Measurements from ENCODE around the gene CLK4. TPM values are rescaled to one million over a fixed set of nuclear protein-coding genes. Genes with fewer than 3 reads are reported as not detected.

CLK4 gene
- total RNA-seq (2014; rRNA removed): 9.4 and 13.3 TPM in 2 replicates
- 4.4 TPM for polyA plus RNA-seq (2012)

DNA sequence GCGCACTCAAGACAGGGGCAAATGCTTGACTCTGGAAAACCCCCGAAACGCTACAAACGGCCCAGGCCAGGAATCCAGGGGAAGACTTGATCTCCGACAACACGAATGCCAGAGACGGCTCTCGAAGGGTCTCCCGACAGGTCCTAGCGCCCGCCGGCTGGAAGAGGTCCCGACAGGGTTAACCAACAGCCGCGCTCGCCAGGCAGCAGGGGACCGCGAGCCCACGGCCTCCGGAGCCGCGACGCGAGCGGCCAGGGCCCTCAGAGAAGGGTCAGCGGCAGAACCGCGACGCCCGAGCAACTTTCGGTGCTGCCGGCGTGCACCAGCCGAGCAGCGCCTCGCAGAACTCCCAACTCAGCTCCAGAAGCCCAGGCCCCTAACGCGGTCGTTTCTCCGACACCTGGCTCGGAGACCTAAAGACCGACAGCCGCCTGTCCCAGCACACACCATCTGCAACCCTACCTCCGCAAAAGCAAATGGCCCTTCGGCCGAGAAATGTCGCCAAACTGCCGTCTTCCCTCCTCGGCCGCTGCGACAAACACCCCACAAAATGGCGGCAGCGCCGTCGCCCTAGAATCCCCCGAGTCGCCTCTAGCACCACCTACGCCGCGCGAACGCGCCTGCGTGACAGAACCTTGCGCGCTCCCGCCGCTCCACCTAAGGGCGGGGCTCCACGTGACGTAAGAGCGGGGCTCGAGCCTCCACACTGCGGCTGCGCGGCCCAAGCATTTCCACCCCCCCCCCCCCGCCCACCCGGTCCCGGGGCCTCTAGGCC, at the start of gene CLK4:
Gene CLK4 (minus strand): TSS at position 567 of the 775 bp plus-strand sequence. CDS start 3,634 bp downstream, outside the sequence.
- peak; percentile 88 for DNase-seq (ENCODE audit: low read depth)

DNA sequence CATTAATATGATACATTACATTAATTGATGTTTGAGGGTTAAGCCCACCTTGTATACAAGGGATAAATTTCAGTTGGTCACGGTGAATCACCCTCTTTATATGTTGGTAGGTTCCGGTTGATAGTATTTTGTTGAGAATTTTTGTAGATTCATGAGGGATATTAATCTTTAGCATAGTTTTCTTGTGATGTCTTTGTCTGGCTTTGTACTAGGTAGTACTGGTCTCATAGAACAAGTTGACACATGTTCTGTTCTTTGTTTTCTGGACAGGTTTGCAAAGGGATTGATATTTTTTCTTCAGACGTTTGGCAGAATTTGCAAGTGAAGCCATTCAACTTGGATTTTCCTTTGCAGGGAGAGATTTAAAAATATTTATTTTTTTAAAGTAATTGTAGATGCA, 49.1 kb upstream of the CLK4 start:
- no peak for DNase-seq (ENCODE audit: low read depth)

DNA sequence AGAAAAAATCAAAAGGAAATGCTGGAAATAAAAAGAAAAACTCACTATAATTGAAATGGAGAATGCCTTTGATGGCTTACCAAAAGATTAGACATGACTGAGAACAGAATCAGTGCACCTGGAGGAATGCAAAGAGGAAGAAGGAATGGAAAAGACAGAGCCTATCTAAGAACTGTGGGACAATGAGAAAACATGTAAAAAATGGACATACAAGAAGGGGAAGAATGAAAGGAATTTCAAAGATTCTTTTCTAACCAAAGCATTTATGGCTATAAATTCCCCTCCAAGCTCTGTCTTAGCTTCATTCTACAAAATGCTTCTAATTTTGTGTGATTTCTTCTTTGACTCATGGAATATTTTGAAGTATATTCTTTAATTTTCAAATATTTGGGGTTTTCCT, 47.5 kb upstream of the CLK4 start:
- DNase-seq (ENCODE audit: low read depth): no peak

DNA sequence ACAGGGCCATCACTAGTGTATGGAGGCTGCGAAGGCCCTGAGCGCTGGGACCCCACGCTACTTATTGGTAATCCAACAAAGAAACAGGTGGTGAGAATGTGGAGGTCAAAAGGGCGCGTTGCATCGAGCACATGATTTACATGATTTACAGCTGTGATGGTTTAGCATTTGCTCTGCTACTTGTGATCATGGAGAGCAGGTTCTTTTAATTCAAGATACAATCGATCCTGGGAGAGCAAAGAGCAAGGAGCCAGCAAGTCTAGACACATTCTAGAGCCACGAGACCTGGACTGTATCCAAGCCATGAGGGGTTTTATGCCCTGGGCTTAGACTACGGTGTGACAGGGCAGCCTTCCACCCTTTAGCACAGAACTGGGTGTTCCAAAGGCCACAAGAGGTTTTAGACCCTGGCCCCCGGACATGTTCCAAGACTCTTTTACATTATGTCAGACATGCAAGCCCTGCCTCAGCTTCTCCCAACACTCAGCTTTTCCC, 47.0 kb upstream of the CLK4 start:
- DNase-seq (ENCODE audit: low read depth): no peak

DNA sequence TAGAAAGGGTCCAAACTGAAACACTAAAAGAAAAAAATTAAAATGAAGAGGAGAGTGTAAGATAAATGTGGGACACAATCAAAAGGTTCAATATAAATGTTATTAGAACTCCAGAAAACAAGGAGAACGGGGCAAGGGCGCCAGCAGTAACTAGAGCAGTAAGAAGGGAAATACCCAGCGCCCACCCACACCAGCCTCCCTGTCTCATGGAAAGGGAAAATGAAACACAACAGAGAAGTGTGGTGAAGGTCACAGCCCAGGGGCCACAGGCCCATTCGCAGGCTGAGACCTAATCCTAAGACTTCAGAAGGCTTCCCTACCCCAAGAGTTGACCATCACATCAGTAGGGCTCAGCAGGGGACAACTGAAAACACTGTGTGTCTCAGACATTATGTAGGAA, 45.8 kb upstream of the CLK4 start:
- DNase-seq (ENCODE audit: low read depth): no peak

DNA sequence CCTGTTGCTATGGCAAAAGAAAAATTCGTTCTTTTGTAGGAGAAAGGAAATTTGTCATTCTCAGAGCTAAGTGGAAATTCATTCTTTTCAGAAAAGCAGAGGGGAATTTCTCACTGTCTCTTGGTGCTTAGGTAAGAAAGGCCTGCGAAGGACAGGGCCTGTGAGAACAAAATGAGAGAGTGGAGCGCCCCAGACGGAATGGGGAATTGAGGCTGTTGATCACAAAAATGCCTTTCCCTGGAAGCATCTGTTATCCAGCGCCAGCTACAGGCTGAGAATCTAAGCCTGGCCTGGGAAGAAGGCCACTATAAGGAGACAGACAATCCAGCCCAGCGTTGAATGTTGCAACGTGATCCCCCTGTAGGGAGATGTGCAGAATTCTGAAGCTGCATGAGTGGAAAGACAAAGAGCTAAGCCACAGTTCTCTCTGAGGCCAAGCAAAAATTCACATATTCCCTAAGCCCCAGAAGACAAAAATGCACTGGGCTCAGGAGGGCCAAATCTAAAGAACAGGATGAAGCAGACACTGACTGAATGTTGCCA, 44.8 kb upstream of the CLK4 start:
- DNase-seq (ENCODE audit: low read depth): no peak

DNA sequence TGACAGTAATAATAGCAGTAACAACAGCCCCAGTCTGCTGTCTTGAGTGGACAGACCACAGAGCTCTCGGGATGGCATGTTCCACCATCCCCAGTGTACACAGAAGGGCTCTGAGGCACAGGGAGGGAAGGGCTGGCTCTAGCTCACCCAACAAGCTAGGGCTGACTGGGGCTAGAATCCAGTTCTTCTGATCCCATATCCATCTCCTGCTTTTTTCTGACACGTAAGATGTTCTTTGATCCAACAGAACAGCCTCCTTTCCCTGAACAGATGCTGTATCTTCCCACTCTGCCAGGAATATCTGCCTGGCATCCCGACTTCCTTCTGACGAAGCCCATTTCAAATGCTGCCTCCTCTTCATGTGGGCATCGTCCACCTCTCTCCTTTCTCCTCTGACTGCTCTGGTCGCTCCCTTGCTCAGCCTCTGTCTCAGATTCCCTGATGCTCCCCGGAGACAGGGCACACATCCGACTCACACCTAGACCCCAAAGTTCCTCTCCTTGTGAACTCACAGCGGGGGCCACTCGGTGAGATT, 43.6 kb upstream of the CLK4 start:
- DNase-seq (ENCODE audit: low read depth): no peak

DNA sequence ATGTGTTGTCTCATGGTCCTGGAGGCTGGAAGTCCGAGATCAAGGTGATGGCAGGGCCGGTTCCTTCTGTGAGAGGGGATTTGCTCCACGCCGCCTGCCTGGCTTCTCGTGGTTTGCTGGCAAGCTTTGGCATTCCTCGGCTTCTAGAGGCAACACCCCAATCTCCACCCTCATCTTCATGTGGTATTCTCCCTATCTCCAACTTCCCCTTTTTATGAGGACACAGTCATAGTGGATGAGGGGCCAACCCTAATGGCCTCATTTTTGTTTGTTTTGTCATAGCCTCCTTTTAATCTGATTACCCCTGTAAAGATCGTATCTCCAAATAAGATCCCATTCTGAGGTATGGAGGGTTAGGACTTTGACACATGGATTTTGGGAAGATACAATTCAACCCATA, 41.7 kb upstream of the CLK4 start:
- no peak for DNase-seq (ENCODE audit: low read depth)

DNA sequence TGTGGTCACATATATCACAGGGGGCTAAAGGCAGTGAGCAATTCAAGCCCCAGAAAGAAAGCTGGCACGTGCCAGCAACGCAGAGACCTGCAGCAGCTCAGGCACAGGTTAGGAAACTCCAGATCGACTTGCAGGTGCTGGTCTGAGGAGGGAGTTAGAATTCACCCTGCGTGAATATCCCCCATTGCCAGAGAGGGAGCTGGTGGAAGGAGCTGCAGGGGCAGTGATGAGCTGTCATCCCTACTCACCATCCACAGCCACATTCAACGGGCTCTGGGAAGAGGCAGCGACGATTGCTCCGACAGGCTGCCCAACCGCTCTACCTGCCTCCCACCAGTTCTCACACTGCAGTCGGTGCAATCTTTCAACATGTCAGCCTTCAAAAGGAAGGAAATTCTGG, 40.8 kb upstream of the CLK4 start:
- DNase-seq (ENCODE audit: low read depth): no peak

DNA sequence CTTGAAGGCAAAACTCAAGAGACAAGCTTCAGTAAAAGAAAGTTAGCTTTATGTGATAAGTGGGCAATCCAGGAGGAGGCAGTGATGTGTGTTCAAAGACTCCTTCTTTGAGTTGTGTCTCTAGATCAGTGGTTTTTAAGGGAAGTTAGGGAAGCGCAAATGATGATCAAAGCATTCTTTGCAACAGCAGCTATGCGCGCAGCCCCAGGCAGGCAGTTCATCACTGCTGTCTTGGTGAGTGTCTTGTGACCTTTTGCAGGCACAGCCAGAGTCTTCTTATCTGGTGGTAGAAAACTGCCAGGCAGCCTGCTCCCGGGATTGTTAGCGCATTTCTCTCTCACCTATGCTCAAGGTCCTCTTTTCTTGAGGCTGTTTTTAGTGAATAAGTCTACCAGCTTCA, 40.3 kb upstream of the CLK4 start:
- no peak for DNase-seq (ENCODE audit: low read depth)

DNA sequence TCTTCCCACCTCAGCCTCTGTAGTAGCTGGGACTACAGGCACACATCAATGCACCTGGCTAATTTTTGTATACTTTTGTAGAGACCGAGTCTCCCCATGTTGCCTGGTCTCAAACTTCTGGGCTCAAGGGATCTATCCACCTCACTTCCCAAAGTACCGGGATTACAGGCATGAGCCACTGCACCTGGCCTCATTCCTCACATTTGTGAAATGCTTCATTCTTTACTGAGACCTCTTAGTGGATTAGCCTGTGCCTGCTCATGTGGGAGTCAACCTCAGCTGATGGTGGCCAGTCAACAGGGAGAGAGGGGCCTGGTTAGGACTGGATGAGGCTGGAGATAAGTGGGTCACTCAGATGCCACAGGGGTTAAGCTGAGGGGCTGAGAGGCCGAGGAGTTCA, 37.3 kb upstream of the CLK4 start:
- DNase-seq (ENCODE audit: low read depth): no peak

DNA sequence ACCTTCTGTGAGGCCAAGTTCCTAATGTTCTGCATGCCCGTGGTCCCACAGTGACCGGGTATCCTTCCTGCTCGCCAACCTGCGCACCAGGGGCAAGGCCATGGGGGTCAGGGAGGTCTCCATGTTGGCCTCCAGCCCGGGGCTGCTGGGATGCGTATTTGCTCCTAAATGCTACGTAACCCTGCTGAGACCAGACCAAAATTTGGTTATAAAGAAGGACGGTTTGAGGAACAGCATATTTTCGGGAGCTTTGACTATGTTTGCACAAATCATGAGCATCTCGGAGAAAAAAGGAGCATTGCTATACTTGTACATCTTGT, 35.7 kb upstream of the CLK4 start:
- DNase-seq (ENCODE audit: low read depth): no peak

DNA sequence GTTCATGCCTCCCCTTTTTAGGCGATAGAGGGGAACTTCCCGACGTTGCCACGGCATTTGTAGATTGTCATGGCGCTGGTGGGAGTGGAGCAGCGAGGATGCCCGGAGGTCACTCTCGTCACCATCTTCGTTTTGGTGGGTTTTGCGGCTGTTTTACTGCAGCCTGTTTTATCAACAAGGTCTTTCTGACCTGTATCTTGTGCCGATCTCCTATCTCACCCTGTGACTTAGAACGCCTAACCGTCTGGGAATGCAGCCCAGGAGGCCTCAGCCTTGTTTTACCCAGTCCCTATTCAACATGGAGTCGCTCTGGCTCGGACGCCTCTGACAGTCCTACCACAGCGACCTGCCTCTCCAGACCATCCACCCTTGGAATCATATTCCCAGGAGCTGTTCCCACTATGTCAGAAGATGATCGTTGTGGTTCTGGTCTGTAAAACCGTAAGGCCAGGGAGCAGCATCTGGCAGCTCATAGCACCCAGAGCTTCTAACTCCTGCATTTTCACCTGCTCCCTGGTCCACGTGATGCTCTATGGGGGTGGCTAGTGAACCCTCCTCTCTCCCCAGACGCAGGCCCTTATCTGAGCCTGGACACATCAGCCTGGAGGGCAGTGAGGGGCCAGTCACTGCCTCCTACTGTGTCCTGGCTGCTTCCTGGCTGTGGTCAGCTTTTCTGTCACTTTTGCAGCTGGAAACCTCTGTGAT, 35.1 kb upstream of the CLK4 start:
- no peak for DNase-seq (ENCODE audit: low read depth)

DNA sequence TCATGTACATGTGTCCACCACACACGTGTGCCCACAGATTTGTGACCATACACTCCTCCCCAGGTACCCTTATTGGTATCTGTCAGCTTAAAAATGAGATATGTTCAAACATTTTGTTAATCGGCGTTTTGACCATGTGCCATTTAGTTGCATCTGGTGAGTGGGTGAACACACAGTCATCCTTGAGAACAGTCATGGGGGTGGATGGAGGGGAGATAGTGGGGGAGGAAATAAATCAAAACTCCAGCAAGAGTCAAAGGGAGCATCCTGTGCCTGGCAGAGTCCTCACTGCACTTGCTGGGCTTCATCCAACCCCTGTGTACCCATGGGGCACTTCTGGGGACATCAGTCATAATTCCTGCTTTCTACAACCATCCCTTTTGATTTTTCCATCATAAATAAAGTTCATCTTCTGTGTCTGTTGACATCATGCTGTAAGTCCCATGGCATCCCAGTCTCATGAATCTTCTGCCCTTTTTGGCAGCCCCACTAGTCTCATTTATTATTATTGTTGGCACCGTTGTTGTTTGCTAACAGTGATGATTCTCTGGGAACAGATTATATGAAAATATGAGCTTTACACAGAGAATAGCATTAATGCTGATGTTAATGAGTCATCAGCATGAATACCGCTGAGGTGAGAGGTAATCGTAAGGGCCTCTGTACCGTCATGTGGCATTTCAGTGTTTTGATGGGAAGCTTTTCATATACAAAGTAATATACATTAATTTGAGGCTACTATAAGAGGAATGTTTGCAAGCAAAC, 24.4 kb upstream of the CLK4 start:
- DNase-seq (ENCODE audit: low read depth): no peak

DNA sequence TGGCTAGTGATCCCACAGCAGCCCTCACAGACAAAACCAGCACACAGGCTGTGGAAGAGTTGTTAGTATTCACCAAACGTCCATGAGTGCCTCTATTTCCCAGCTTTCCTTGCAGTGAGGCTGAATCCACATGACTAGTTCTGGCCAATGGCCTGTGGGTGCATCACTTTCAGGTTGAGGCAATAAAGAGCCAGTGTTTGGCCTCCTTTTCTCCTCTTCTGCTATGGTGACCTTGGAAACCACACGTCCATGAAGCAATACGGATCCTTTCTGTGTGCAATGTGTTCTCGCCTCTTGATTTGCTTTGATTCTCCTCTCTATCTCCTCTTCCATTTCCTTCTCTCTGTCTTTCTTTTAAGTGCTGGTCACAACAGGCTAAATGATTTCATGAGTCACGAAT, 23.4 kb upstream of the CLK4 start:
- no peak for DNase-seq (ENCODE audit: low read depth)

DNA sequence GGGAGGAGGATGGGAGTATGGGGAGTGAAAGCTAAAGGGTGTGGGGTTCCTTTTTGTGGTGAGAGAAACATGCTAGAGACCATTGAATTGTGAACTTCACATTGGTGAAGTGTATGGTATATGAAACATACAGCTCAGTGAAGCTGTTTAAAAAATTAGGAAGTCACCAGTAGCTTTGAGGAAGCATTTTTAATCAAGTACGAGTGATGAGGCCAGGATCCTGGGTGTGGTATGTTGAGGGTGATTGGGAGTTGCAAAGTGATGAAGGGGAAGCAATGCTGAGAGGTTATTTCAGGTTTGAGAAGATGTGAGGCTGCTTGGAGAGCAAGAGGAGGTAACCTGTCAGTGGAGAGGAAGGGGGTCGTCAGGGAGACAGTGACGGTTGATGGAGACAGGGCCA, 22.7 kb upstream of the CLK4 start:
- DNase-seq (ENCODE audit: low read depth): no peak

DNA sequence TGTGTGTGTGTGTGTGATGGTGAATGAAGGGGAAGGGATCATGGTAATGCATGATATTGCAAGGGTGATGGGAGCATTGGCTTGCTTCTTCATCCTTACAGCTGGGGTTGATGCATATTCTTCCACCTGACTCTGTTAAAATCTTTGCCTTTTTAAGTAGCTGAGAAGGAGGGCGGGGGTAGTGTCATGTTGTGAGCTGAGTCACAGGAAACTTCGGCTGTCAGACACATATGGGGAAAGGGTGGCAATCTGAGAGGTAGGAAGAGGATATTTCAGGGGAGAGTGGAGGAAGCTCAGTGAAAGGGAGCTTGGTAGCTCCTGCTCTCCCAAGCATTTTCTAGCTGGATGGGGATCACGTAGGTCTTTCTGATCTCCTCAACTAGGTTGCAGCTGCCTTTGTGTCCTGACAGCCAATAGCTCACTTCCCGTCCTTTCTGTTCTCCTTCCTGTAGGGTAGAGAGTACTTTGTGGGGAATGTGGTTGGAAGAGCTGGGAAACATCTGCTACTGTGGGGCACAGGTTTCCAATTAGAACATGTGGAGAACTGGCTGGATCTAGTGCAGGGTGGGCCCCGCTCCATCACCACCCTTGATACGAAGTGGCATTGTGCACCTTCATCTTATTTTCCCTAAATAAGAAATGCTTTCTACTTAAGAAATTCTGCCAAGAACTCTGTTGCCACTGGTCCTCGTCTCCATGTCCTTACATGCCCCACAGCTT, 18.1 kb upstream of the CLK4 start:
- no peak for DNase-seq (ENCODE audit: low read depth)

DNA sequence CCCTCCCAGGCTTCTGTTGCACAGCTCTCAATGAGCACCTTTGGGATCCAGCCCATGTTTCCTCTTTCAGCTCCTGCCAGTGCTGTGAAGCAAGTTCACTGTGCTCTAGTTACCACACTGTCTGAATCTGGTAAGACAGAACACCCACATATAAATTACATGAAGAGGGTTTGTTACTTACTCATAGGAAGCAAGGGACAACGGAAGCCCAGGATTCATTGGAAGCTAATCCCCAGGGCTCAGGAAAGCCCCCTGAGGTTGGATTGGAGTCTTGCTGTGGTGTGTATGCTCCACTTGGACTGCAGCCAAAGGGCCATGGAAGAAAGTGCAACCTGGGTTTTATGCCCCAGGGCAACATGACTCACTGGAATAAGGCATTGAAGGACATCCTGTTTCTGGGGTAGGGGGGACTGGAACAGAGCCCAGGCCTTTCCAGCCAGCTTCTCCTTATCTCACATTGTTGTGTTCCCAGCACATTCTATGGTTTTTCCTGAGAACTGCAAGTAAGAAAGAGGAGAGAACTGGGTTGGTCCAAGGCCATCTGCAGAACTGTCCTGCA, 15.6 kb upstream of the CLK4 start:
- no peak for DNase-seq (ENCODE audit: low read depth)

DNA sequence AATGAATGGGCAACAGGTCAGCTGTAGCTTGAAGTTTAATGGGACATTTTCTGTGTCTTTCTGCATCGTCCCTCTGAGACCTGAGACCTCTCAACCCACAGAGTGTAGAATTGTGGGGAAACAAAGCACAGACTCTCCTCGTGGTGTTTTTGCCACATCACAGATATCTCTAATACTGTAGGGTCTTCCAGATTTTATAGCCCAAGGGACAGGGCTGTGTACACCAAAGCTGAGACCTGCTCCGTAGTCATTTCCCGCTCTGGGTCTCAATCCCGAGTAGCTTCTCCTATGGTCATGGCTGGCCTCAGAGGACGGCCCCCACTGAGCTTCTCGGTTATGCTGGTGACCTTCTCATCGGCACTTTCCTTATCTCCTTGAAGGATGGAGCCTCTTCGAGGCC, 14.9 kb upstream of the CLK4 start:
- no peak for DNase-seq (ENCODE audit: low read depth)

DNA sequence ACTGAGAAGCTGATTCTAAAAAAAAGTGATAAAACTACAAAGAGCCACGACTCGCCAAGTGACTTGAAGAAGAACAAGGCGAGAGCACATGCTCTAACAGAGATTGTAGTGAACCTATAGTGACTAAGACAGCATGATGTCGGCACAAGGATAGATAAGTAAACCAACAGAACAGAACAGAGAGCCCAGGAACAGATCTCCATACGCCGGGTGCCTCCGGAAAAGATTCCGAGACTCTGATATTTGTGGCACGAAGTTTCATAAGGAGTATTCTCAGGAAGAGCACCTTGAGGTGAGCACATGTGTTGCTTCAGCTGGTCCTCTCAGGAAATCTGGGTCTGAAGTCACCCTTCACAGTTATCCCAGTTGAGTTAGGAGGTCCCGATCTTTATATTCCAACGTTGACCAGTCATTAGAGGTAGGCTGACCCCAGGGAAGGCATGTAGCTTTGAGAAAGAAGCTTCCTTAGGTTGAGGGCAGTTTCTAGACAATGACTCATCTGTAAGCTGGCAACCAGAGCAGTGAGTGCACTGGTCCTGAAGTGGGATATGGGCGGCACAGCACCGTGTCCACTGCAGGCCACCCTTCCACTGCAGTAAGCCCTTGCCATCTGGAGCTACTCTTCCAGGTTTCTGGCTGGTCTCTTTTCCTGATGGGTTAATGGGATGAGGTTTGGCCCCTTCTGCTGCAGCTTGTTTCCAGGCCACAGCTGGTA, 13.6 kb upstream of the CLK4 start:
- DNase-seq (ENCODE audit: low read depth): no peak
